HG03095 (cell line): ENCODE data around the gene STRADB.
A peak's percentile ranks its signal among the peaks of the same experiment; 100 is the strongest.
"Not testable (repeated sequence)": the region's sequence is repeated elsewhere in the genome, so short reads cannot be mapped to it uniquely, and the experiment has no call there.

Experiments
- ATAC-seq: cut with Tn5 transposase; IDR thresholded peaks from one replicate; pipeline ENCODE4 v1.9.1; 2021; ENCODE audit warnings: moderate library complexity; ENCODE audit not compliant: unreplicated experiment

STRADB gene

GRCh38 chr2:201429835-201430234, 21.7 kb upstream of the STRADB start:
- ATAC-seq: not testable (repeated sequence)

DNA sequence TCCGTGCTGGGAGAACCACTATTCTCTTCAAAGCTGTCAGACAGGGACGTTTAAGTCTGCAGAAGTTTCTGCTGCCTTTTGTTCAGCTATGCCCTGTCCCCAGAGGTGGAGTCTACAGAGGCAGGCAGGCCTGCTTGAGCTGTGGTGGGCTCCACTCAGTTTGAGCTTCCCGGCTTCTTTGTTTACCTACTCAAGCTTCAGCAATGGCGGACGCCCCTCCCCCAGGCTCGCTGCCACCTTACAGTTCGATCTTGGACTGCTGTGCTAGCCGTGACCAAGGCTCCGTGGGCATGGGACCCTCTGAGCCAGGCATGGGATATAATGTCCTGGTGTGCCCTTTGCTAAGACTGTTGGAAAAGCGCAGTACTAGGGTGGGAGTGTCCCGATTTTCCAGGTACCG, 21.2 kb upstream of the STRADB start:
- ATAC-seq: not testable (repeated sequence)

DNA sequence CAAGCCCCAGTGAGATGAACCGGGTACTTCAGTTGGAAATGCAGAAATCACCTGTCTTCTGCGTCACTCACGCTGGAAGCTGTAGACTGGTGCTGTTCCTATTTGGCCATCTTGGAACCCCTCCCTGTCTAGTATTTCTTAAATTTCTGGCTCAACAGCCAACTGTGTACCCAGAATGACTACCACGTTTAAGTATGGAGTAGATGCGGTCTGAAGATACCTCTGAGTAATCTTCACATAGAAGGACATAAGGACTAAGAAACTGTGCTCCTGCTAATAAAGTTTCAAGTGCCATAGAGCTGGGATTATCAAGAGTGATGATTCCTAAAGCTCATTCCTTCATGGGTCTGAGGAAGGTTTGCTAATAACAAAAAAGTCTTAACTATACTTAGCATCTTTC, 20.7 kb upstream of the STRADB start:
- ATAC-seq: no peak

- ATAC-seq: no peak
Measured at GRCh38 chr2:201432038-201432620, 19.4 kb upstream of the STRADB start.

- no peak for ATAC-seq
Measured at GRCh38 chr2:201432621-201433393, 18.7 kb upstream of the STRADB start.

DNA sequence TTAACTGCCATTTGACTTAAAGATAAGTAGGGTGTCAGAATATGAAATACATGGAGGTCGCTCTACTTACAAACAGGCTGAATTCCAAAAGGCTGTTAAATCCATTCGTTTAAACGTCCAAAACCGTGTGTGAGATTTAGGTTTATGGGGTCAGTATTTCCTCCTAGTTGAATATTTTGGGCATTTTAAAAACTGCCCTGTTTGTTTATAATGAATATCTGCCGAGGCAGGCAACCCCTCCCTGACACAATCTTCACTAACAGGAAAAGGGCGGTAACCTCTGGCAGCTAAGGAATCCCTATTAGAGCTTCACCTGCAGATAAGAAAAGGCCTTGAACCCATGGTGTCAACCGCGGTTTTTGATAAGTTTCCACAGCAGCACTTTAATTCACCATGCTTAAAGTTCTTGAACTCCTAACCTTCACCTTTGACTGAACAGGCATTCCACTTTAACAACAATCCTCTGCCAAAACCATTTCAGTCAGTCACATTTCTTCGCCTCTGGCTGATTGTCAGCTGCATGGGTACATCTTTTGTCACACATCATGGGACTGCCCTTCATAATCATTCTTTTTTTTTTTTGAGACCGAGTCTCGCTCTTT, 18.0 kb upstream of the STRADB start:
- ATAC-seq: no peak

DNA sequence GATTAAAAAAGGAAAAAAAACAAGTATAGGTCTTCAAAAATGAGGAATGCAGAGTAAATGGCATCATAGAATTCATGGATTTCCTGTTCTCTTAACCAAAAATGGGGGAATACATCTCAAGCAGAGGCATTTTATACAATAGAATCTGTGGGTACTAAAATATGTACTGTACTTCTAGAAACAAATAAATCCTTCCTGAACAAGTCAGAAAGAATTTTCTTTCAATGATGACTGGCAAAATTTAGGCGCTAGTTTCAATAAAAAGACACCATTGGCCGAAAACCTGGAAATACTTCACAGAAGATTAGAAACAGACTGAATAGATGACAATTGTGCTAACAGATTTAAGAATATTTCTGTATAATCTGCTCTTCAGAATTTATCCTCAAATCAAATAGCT, 15.4 kb upstream of the STRADB start:
- no peak for ATAC-seq

GRCh38 chr2:201439336-201439922, 12.1 kb upstream of the STRADB start:
- not testable (repeated sequence) for ATAC-seq

DNA sequence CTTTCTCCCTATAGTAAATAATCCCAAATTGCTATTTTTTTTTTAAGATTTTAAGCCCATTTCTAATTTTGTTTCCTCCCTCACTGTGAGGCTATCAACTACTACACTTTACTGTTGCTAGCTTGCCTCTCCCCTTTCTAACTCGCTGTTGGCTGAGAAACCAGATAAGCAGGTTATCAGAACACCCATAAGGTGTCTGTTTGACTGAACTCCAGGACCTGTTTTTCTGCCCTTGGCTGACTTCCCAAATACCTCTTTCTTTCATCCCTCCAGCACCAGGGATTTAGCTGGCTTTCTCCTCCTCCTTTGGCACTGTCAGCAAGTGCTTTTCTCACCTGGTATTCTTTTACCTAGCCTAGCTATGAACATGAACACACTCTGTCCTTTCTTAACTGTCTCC, 11.4 kb upstream of the STRADB start:
- no peak for ATAC-seq

DNA sequence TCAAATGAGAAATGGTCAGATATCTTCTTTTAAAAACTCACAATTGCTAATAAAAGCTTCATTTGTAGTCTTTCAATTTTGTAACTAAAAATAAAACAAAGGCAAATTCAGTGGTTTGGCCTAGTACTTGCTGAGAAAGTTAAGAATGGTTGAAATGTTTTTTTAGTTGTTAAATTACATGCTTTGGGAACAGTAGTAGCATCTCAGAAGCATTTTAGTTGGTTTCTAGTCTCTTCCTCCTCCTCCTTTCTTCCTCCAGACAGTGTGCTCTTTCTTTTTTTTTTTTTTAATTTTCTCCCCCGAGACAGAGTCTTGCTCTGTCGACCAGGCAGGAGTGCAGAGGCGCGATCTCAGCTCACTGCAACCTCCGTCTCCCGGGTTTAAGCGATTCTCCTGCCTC, 10.1 kb upstream of the STRADB start:
- ATAC-seq: peak; percentile 72

GRCh38 chr2:201444746-201445465, 6.6 kb upstream of the STRADB start:
- ATAC-seq: no peak

DNA sequence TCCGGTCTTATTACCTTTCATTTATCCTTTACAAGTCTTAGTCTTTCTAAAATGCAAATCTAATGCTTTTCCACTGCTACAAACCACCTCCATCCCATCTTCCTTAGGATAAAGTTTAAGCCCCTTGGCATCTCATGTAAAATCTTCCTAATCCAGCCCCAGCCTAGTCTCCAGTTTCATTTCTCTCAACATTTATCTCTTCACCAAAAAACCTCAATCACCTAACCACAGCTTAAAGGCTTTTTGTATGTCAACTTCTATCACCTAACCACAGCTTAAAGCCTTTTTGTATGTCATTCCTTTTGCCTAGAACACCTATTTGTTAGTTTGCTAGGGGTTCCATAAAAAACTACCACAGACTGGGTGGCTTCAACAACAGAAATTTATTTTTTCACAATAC, 4.5 kb upstream of the STRADB start:
- no peak for ATAC-seq

DNA sequence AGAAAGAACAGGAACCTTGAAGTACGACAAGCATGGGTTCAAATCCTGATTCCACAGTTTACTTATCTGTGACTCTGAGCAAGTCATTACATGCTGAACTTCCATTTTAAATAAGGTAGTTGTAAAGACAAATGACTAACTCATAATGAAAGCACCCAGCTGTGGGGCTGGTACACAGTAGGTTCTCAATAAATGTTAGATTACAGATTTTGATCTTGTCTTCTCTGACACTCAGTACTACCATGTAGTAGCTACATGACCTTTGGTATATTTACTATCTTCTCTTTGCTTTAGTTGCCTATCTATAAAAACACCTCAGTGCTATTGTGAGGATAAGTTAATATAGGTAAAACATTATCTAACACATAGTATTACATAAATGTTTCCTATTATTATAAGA, 3.5 kb upstream of the STRADB start:
- no peak for ATAC-seq

DNA sequence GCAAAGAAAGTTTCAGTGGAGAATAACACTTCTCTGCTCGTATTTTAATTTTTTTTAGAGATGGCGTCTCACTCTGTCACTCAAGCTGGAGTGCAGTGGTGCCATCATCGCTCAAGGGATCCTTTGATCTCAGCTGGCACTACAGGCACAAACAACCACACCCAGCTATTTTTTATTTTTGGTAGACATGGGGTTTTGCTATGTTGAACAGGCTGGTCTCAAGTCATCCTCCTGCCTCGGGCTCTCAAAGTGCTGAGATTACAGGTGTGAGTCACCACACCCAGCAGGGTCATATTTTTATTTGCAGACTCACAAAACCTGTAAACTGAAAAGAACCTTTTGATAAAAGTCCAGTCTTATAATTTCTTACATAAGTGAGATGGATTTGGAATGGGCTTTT, 2.8 kb upstream of the STRADB start:
- no peak for ATAC-seq

DNA sequence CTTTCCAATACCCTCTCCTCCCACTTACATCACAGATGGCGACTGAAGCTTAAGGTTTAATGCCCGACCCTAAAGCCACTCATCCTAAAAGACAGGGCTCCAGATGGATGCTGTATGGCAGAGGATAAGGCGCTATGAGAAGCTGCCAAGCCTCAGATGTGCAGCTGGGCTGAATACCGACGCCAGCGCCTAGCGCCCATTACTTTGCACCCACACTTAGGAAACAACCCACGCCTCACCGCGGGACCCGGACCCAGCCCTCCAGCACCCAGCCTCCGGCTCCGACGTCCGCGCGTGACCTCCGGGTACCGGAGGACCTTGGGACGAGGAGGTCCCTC, 617 bp upstream of the STRADB start:
- ATAC-seq: no peak

DNA sequence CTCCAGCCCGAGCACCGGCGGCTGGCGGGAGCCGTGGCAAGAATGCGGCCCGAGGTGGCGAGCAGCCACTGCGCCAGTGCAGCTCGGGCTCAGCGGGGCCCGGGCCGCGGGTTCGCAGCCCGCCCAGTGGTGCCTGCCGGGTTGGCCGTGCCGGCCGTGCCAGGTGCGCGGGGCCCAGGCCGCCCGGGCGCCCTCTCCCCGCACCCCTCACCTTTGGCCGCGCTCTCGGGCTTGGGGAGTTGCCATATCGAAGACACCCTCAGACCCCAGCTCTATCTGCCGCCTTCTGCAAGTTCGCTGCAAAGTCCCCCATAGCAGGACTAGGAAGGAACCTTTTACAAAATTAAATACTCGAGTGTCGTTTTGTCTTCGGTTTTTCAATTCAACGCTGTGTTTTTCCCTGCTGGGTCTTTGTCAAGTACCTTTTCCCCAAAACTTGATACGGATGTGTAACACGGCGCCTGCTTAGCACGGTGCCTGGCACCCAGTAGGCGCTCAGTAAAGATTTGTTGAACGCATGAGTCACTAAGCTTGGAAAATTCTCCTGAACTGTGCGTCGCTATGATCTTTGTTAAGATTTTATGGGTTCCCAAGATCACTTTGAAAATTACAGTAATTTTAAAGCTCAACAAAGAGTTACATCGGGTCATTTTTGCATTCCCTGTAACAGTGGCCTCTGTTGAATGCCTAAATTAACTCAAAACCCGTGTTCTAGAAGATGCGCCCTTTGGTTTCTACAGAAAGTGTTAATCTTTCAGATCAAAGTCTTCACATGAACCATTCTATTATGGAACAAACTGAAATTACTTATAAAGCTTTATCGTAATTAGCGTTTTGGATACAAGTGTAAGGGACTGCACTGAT, 750 bp downstream of the STRADB start:
- no peak for ATAC-seq

- ATAC-seq: no peak
Measured at GRCh38 chr2:201452922-201453643, 1.5 kb downstream of the STRADB start.

GRCh38 chr2:201458381-201458780, 6.8 kb downstream of the STRADB start:
- no peak for ATAC-seq

- ATAC-seq: no peak
Measured at GRCh38 chr2:201460532-201460931, 9.0 kb downstream of the STRADB start.

DNA sequence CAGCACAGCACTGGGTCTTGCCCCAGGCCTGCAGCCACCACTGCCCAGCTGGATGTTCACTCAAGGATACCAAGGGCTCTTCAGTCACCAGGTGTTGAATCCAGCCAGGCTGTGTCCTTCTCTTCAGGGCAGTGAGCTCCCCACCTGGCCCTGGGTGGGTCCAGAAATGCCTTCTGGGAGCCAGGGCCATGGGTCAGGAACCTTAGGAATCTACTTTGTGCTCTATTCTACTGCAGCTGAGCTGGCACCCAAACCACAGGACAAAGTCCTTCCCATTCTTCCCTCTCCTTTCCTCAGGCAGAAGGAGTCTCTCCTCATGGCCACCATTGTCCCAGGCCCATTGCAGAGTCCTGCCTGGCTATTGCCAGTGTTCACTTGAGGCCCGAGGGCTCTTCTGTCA, 13.0 kb downstream of the STRADB start:
- no peak for ATAC-seq
